HG02571 (cell line): ENCODE results near the gene FAM181B.

Experiments
- ATAC-seq: cut with Tn5 transposase; IDR thresholded peaks from one replicate; pipeline ENCODE4 v1.9.1; 2021; ENCODE audit warnings: mild to moderate bottlenecking, moderate library complexity; ENCODE audit not compliant: unreplicated experiment

Gene FAM181B, protein sequence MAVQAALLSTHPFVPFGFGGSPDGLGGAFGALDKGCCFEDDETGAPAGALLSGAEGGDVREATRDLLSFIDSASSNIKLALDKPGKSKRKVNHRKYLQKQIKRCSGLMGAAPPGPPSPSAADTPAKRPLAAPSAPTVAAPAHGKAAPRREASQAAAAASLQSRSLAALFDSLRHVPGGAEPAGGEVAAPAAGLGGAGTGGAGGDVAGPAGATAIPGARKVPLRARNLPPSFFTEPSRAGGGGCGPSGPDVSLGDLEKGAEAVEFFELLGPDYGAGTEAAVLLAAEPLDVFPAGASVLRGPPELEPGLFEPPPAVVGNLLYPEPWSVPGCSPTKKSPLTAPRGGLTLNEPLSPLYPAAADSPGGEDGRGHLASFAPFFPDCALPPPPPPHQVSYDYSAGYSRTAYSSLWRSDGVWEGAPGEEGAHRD

GRCh38 chr11:82733444-82734119, at the start of gene FAM181B:
FAM181B (minus strand) TSS chr11:82733864; CDS start chr11:82733729, 135 bp downstream.
- no peak for ATAC-seq

DNA sequence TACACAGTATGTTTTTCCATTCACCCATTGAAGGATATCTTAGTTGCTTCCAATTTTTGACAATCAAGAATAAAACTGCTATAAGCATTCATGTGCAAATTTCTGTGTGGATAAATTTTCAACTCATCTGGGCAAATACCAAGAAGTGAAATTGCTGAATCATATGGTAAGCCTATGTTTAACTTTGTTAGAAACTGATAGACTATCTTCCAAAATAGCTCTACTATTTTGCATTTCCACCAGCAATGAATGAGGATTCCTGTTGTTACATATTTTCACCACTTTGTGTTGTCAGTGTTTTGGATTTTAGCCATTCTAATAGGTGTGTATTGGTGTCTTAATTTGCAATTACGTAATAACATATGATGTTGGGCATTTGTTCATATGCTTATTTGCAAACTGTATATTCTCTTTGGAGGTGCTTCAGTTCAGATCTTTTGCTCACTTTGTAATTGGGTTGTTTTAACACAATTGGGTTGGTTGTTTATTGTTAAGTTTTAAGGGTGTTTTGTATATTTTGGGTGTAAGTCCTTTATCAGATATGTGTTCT, 49.2 kb upstream of the FAM181B start:
- ATAC-seq: no peak

DNA sequence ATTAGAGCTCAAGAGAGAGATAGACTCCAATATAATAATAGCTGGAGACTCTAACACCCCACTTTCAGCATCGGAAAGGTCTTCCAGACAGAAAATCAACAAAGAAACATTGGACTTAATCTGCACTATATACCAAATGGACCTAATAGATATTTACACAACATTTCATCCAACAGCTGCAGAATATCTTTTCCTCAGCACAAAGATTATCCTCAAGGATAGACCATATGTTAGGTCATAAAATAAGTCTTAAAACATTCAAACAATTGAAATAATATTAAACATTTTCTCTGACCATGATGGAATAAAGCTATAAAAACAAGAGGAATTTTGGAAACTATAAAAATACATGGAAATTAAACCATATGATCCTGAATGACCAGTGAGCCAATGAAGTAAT, 45.1 kb upstream of the FAM181B start:
- no peak for ATAC-seq

GRCh38 chr11:82776377-82776776, 42.7 kb upstream of the FAM181B start:
- ATAC-seq: no peak

DNA sequence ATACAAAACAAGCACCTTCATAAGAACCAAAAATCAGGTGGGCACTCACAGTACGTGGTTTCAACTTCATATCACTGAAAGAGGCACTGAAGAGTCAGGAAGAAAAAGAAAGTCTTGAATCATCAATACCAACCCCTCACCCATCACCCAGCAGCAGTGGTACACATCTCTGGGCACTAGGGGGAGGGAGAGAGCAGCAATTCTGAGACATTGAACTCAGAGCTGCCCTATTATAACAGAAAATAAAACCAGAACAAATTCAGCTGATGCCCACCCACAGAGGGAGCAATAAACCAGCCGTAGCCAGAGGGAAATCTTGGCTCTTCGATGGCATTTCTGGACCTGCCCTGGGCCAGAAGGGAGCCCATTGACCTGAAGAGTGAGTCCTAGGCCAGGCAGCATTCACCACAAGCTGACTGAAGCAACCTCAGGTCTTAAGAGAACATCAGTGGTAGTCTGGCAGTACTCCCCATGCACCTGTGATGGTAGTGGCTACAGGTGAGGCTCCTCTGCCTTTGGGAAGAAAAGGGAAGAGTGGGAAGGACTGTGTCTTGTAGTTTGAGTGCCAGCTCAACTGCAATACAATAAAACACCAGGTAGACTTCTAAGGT, 42.2 kb upstream of the FAM181B start:
- ATAC-seq: peak; percentile 98

DNA sequence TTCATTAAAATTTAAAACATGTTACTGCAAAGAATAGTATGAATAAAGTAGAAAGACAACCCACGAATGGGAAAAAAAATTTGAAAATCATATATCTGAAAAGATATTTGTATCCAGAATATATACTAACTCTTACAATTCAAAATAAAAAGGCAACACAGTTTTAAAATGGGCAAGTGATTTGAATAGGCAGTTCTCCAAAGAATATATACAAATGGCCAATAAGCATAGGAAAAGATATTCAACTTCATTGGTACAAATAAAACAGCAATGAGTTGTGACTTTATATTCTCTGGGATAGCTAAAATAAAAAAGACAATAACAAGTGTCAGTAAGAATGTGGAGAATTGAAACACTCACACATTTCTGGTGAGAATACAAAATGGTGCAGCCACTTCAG, 41.6 kb upstream of the FAM181B start:
- no peak for ATAC-seq

- ATAC-seq: no peak
Measured at GRCh38 chr11:82771781-82772180, 38.1 kb upstream of the FAM181B start.

DNA sequence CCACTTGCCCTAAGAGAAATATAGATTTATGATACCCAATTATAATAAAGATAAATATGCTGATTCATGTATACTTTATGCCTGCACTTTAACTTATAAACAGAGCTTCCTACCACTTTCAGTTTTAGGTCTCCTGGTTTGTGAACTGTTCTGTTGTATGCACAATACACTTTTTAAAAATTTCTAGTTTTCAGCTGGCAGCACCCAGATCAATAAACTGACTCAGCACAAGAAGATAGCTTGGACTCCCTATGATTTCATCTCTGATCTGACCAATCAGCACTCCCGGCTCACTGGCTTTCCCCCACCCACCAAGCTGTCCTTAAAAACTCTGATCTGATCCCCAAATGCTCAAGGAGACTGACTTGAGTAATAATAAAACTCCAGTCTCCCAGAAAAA, 33.5 kb upstream of the FAM181B start:
- no peak for ATAC-seq

- ATAC-seq: no peak
Measured at GRCh38 chr11:82765466-82766034, 31.9 kb upstream of the FAM181B start.

- ATAC-seq: no peak
Measured at GRCh38 chr11:82763167-82763566, 29.5 kb upstream of the FAM181B start.

- no peak for ATAC-seq
Measured at GRCh38 chr11:82759649-82760048, 26.0 kb upstream of the FAM181B start.

DNA sequence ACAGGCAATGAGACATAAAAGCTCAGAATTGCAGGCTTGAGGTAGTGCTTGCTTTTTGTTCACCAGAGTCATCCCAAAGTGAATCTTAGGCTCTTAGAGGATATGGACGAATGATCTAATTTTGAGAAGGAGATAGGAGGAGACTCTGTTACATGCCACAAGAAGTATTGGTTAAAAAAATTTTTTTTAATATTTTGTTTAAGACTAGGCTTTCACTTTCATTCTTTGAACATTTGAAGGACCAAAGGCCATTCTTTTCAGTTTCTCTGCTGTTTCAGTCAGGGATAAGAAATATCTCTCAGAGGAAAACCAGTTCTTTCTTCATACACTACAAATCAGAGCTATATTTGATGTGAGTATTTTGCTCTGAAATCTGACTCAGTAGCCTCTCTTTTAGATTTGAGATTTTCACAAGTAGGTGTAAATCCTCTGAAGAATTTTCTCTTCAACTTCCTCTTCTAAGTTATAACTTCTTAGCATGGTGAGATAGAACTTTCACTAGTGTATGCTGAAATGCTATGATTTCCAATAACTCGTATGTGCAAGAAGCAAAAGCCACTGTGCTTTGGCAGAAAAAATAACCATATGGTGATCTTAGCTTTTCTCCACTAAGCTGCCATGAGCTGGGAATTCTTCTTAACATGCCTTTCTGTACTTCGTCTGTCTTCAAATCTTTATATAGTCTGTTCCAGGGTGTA, 24.1 kb upstream of the FAM181B start:
- no peak for ATAC-seq

GRCh38 chr11:82756765-82757639, 23.3 kb upstream of the FAM181B start:
- ATAC-seq: no peak

DNA sequence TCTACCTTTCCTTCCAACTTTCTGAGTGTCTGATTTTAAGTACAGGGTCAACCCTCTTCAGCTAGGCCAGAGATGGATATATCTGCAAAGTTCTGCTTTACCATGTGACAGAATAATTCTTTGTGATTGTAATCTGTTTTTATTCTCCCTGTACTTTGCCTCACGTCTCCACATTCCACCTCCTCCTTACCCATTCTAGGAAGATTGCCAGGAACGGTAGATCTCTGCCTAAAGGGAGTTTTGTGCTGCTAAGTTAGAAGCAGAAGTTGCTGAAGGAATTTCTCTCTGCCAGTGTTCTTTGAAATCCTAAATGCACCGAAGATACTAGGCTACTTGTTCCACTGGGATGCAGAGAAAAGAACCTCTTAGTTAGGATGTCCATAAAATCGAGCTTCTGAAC, 20.7 kb upstream of the FAM181B start:
- ATAC-seq: no peak

DNA sequence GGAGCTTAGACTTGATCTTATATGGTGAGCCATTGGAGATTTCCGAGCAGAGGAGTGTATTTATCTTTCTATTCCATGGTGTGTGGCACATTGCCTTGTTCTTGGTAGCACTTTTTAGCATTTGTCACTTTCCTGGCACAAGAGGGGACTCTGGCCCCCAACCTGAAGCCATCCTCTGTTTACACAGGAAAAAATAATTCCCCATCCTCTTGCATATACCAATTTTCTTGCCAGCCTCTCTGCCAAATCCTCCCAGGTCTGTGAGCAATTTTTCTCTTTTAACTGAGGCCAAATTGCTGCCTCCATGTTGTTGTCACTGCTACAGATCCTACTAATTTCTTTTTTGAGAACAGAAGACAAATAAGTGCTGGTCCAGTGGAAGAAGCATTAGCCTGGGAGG, 20.3 kb upstream of the FAM181B start:
- no peak for ATAC-seq

DNA sequence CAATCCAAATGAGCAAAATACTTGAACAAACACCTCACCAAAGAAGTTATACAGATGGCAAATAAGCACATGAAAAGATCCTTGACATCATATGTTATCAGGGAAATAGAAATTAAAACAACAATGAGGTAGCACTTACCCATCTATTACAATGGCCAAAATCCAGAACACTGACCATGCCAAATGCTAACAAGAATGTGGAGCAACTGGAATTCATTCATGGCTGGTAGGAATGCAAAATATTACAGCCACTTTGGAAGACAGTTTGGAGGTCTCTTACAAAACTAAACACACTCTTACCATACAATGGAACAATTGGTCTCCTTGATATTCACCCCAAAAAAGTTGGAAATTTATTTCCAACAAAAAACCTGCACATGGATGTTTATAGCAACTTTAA, 19.1 kb upstream of the FAM181B start:
- no peak for ATAC-seq

DNA sequence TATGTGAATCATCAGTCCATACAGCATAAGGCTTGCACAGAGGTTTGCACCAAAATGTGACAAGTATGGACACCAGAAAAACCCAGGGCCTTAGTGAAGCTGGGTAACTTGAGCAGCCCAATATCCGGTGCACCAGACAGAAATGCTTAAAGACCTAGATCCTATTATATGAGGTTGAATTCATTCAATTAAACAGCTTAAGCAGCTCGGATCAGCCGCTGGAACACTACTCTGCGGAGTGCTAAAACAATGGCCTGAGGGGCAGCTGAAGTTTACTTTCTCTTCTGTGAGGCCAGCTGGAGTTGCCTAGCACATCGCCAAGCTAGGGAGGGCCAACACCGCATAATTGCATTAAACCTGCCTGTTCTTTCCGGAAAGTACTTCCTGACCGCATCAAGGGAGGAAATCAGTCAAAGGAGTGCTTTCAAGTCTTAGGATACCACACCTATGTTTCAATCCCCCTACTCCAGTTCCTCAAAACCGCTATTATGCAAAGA, 17.0 kb upstream of the FAM181B start:
- no peak for ATAC-seq

- ATAC-seq: no peak
Measured at GRCh38 chr11:82747471-82747870, 13.8 kb upstream of the FAM181B start.

DNA sequence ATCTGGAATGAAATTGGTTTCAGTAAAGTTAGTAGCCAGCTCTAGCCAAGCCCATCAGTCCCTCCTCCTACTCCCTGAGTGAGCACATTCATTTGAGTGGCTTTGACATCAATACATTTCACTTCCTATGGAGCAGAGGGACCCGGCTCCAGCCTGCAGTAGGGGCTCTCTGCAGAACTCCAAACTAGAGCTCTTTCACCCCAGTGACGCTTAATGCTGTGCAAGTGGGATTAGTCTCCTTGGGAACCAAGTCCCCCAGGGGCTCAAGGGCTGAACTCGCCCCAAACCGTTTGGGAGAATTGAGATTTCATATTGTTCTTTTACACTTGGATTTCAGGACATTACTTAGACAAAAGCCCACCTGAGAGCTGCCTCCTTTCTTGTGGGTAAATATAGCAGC, 4.4 kb upstream of the FAM181B start:
- no peak for ATAC-seq

GRCh38 chr11:82734120-82734479, 436 bp upstream of the FAM181B start:
- no peak for ATAC-seq
